Right ventricle myocardium superior (tissue), 1 donor: Measurements from ENCODE around the gene CAMKMT. TPM values are rescaled to one million over a fixed set of nuclear protein-coding genes. Genes with fewer than 3 reads are reported as not detected.

Experiments used
- ATAC-seq: fragments of 200-7000 bp; cut with Tn5 transposase; one replicate; pipeline ENCODE4 v1.9.1; 2020; ENCODE audit warnings: mild to moderate bottlenecking; ENCODE audit not compliant: poor library complexity
- DNase-seq: peaks from one replicate; pipeline ENCODE4 v3.0.0-alpha.2; 2020
- intact Hi-C: fragments of 100-400 bp; cut with DNase I; formaldehyde crosslinking; loops from one replicate; pipeline ENCODE4 v1.11.2; 2022
- total RNA-seq: library from RNA; stranded (reverse); fragmentation: NEBNext Ultra II Directional; extraction: Animal tissue kit (Norgen Biotek cat#: 25700); gene quantifications from one replicate; pipeline ENCODE4 v1.2.1, GENCODE V29; 2021
- donor health status: DM: no; HTN: yes; CAD: no; lungs with severe emphysema.

The CAMKMT gene
- total RNA-seq, 1 donor from 2014 or later = 5.1 TPM

DNA sequence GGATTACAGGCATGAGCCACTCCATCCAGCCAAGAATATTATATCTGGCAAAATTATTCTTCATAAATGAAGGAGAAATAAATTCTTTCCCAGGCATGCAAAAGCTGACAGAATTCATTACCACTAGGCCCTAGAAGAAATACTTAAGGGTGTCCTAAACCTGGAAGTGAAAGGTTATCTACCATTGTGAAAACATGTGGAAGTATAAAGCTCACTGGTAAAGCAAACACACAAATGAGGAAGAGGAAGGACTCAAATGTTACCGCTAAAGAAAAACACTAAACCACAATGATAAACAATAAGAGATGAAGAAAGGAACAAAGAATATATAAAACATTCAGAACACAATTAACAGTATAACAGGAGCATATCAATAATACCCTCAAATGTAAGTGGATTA, 171.8 kb downstream of the CAMKMT start:
- intact Hi-C loops = no loop called here
- no peak for DNase-seq

DNA sequence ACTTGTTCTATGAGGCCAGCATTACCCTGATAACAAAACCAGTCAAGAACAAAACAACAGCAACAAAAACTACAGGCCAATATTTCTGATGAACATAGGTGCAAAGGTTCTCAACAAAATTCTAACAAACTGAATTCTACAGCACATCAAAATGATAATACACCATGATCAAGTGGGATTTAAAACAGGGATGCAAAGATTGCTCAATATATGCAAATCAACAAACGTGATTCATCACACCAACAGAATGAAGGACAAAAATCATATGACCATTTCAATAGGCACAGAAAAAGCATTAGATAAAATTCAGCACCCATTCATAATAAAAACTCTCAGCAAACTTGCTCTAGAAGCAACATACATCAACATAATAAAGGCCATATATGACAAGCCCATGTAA, 173.6 kb downstream of the CAMKMT start:
- DNase-seq (no peak), ATAC-seq (no peak)
- intact Hi-C loops = no loop called here

More for the DNA sequence above, 171.8 kb downstream of the CAMKMT start:
- ATAC-seq = no peak

DNA sequence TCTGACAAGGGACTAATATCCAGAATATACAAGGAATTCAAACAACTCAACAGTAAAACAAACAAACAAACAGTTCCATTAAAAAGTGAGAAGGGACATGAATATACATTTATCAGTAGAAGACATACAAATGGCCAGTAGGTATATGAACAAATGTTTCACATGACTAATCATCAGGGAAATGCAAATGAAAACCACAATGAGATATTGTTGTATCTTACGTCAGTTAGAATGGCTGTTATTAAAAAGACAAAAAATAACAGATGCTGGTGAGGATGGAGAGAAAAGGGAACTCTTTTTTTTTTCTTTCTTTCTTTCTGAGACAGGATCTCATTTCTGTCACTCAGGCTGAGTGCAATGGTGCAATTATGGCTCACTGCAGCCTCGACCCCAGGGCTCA, 175.5 kb downstream of the CAMKMT start:
- DNase-seq (no peak), ATAC-seq (no peak)
- intact Hi-C loops = no loop called here

DNA sequence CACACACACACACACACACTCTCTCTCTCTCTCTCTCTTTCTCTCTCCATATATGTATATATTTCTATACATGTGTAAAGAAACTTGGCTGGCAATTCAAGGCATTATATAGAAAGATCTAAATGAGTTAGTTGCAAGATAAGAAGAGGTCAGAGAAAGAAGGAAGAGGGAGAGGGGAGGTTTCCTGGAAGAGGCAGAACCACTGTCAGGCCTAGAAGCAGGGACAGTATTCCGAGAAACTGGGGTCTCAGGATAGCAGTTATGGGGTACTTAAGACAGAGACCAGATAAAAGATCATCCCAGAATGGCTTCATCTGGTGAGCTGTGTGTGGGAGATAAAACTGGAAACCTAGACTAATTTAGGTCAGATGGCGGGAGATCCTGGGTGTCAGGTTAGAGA, 180.8 kb downstream of the CAMKMT start:
- no peak for ATAC-seq
- no peak for DNase-seq
- intact Hi-C loops = no loop called here

DNA sequence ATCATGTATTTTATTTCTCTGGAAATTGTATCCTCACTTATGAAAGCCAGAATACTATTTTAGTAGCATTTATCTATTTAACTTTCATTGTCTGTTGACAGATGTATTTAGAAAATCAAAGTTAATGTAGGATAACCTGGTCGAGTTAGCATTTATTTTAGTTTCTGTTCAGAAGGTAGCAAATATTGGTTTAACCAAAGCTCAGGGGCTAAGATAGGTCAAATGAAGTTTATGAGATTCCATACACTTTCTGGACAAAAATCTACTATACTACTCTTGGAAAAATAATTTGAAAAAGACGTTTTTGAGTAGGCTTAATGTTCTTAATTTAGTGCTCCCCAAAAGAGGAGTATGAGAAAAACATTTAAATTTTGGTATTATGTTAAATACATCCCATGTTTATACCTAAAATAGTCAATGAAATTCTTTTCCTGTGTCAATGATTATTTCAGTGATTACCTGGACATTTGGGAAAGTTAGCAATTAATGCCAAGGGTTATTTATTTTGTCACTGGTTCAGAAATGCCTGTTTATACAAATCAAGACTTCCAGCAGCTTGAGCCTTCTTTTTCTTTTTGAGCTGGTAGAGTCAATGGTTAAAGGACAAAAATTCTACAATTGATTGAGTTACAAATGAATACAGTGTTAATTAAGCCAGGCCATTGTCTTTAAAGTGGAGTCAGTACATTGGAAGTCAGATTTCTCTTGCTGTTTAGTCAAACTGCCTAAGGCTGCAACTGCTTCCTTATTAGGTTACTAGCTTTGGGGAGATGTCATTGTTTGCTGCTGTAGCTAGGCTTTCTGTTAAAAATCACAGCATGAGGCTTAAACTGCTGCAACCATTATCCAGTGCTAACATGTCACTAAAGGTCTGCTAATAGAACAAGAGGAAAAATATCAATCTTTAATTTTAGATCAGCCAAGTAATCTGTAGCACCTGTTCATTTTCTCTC, 182.3 kb downstream of the CAMKMT start:
- intact Hi-C loops = no loop called here
- ATAC-seq (no peak), DNase-seq (no peak)

DNA sequence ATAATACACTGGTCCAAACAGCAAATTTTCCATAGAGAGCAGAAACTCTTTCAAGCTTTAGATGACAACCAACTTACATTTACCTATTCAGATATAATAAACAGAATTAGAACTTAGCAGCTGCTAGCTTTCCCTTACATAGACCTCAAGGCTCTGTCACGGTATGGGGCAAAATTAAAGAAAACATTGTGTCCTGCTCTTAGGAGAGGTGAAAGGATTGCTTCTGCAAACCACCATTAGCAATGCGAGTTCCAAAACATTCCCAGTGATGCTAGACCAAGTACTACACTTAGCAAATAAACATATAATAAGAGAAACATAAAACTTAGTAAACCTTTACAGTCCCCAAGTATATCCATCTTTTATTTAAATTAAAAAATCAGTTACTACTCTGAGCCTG, 183.3 kb downstream of the CAMKMT start:
- ATAC-seq = no peak
- intact Hi-C loops = no loop called here

DNA sequence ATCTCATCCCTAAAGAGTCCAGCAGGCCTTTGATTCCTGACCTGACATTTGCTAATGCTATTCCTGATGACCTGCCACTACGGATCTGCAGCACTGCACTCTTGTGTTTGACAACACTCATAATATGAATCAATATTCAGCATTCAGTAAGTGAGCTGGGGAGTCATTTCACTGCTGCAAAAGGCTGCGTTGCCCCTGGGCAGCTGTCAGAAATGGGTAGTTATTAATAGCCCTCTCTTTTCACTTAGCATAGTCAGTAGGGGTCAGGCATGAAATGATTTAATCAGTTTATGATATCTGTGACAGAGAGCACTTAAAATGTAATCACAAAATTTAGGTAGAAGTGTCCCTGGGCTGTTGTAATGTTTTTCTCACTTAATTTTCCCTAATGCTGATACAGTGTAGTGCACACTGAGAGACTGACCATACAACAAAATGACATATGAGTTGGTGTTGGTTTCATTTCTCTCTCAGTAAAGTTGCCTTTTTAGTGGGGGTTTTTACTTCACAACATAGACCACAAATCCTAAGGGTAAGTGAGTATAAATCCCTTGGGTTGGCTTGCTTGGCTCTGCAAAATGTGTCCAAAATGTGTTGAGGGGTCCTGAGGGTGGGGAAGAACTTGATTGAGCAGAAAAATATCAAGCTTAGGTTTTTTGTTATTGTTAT, 184.8 kb downstream of the CAMKMT start:
- DNase-seq (no peak), ATAC-seq (no peak)
- intact Hi-C loops = no loop called here

More for the DNA sequence above, 183.3 kb downstream of the CAMKMT start:
- no peak for DNase-seq

DNA sequence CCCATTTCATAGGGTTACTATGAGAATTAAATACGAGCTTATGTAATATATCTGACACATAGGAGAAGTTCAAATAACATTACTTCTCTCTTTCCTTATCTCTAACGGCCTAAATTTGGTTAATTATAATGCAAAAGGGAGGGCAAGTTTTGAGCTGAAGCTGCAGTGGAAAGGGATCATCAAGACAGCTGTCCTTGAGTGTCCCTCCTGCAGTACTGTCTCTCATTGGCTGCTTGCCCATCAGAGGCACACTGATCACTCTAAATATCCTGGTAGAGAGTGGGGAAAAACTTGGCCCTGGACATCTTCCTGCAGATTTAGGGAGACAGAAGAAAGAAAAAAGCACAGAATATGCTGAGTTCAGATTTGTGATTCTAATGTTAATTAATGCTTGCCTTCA, 186.0 kb downstream of the CAMKMT start:
- no peak for ATAC-seq
- intact Hi-C loops = no loop called here
- no peak for DNase-seq

DNA sequence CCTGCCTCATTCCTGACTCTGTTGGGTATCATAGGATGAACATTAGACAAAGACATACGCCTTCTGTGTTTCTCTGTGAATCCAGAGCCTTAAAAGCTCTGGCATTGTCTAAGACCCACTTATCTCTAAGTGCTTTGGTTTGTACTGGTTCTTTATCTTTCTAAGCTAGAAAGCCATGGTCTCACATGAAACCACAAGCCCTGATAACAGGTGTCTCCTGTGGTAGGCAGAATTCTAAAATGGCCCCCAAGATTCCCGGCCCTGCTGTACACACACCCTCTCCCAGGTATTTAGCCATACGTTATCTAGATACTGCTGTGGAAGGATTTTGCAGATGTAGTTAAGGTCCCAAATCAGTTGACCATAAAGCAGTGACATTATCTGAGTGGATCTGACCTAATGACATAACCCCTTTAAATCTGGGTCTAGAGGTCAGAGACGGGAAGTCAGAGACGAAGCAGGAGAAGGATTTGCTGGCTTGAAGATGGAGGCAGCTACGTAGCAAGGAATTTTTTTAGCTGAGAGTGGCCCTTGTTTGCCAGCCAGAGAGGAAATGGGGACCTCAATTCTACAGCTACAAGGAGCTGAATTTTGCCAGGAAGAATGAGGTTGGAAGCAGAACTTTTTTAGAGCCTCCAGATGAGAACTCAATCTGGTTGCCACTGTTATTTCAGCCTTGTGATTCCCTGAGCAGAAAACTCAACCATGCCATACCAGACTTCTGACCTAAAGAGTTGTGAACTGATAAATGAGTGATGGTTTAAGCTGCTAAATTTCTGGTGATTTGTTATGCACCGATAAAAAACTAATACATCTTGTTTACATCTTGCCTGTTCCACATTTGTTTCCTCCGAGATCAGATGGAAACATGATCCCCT, 186.7 kb downstream of the CAMKMT start:
- DNase-seq (no peak), ATAC-seq (no peak)
- intact Hi-C loops = no loop called here

DNA sequence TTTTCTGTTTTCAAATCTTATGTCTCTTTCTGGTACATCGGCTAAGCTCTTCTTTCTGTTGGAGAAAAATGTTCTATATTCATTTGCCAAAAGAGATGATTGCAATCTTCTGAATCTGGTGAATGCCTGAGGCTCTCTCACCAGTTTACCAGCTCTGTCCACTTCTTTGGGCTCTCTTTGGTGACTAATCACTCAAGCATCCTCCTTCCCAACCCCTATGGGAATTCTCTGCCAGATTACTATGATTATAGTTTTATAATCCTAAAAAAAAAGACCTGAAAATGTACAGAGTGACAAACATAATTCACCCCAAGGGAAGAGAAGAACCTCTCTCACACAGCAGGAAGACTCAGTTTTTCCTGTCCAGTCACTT, 187.3 kb downstream of the CAMKMT start:
- no peak for DNase-seq
- intact Hi-C loops = no loop called here
- ATAC-seq = no peak

DNA sequence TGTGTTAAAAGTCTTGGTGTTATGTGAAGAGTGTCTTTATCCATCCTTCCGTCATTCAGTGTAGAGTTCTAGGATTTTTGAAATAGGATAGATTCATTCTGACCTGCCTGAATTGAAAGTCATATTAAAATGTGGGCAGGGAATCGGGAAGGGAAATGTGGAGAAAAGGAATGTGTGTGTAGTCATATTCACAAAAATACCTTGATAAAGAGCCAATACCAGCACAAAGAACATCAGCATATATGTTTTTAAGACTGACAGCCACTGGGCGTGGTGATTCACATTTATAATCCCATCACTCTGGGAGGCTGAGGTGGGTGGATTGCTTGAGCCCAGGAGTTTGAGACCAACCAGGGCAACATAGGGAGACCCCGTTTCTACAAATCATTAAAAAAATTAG, 188.1 kb downstream of the CAMKMT start:
- DNase-seq (no peak), ATAC-seq (no peak)
- intact Hi-C loops = no loop called here

DNA sequence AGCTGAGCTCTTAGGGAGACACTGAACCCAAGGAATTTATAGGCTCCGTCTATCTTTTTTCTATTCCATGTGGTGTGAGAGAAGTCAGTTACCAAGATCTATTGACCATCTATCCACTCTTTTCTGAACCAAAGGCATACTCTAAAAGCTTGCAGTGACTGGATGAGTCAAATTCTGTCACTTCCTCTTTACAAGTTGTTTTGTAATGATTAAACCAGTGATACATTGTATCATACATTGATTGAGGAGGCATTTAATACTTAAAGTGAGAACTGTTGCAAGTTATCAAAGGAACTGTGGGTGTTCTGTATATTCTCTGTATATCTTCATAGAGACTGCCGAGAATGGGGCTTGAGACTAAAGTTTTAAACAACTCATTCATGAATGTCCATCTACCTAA, 188.8 kb downstream of the CAMKMT start:
- ATAC-seq (no peak), DNase-seq (no peak)
- intact Hi-C loops = no loop called here

DNA sequence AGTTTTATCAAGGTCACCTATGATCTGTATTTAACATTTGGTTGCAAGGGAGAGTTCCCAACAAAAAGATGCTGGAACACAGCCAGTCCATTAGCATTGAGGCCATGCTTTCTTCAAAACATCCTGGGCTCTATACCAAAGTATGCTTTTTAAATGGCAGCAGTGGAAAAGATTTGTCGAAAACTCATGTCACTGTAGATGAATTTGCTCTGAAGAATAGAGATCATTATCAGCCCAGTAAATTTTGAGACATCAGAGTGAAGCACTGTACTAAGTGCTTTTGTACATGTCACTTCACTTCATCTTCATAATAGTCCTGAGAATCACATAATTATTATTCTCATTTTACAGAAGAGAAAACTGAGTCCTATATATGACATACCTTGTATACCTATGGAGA, 189.8 kb downstream of the CAMKMT start:
- DNase-seq = no peak
- ATAC-seq = no peak
- intact Hi-C loops = no loop called here

DNA sequence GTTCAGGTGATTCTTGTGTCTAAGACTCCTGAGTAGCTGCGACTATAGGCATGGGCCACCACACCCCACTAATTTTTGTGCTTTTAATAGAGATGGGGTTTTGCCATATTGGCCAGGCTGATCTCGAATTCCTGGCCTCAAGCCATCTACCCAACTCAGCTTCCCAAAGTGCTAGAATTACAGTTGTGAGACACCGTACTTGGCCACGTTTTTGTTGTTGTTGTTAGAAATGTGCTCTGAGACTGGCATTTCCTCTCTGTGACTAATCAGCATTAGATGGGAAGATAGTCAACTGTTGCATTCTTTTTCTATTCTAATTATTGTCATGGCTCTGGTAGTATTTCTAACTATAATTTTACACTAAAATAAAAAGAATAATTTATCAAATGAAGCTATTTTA, 191.7 kb downstream of the CAMKMT start:
- intact Hi-C loops = no loop called here
- ATAC-seq (no peak), DNase-seq (no peak)

DNA sequence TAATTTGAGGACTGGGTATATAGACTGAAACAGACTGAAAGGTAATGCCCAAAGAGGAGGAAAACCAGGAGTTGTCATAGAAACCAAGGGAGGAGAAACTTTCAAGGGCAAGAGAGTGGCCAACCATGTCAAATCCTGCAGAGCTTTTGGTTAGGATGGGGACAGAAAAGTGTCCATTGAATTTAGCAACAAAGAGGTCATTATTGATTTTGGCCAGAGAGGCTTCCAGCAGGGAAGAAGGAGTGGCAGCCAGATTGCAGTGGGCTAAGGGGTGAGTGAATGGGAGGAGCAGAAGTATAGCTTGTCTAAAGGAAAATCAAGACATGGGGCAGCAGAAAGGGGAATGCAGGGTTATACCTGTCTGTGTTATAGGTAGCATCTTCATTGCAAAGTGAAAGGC, 194.0 kb downstream of the CAMKMT start:
- ATAC-seq (no peak), DNase-seq (no peak)
- intact Hi-C loops = no loop called here

DNA sequence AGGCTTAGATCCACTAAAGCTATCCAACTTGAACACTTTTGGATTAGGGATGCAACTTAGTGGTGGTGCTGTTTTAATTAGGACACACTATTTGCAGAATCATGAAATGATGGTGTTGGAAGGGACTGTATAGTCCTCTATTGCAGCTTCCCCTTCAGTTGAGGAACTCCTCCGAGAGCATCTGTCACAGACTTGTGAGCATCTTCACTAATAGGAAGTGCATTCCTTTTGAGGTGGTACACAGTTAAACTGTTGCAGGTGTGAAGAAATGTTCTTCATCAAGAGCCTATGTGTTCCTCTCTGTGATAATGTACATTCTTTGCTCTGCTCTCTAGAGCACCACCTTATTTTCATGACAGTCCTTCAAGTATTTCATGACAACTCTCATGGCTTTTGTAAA, 197.4 kb downstream of the CAMKMT start:
- ATAC-seq (no peak), DNase-seq (no peak)
- intact Hi-C loops = no loop called here

DNA sequence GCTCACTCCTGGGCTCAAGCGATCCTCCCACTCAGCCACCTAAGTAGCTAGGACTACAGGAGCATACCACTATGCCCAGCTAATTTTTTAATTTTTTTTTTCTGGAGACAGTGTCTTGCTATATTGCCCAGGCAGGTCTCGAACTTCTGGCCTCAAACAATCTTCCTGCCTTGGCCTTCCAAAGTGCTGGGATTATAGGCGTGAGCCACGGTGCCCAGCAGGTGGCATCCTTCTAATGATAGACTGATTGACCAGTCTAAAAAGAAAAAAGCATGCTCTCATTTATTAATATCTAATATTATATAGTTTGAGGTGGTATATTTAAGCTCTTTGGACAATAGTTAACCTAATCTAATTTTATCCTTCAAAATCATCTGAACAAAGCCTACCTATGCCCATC, 198.6 kb downstream of the CAMKMT start:
- ATAC-seq (no peak), DNase-seq (no peak)
- intact Hi-C loops = no loop called here

DNA sequence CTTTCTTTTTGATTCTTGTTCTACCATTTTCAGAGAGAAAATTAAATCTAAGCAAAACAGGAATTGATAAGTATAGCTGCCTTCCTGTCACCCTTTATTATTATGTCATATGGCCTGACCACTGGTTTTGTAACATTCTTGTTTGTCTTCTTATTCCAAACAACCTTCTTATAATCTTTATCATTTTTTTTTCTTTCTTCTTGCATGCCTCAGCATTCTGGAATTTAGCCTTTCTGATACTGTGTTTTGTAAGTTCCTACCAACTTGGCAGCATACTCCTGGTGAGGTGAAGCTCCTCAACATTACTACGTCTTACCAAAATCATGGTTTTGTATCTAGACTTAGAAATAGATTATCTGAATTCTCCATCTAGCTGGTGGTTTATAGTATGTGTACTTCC, 199.2 kb downstream of the CAMKMT start:
- intact Hi-C loops = no loop called here
- no peak for DNase-seq
- ATAC-seq = no peak

DNA sequence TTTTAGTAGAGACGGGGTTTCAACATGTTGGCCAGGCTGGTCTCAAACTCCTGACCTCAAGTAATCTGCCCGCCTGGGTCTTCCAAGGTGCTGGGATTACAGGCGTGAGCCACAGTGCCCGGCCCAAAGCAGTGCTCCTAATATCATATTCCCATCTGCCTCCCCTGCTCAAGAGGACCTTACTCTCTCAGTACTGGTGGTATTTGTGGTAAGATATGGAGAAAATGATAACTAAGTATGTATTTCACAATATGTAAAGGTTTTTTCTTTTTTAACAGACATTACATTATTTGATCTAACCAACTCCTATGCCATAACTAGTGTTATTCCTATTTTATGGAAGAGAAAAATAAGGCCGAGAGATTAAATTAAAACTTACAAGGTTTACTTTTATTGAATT, 201.0 kb downstream of the CAMKMT start:
- DNase-seq = no peak
- intact Hi-C loops = no loop called here

More for the DNA sequence above, 201.0 kb downstream of the CAMKMT start:
- ATAC-seq = no peak
